Parathyroid adenoma (tissue), 2 donors: ENCODE data around the gene PDZRN3.

Experiments
- H2AFZ ChIP-seq: fragments of 300-600 bp; sonication (generic); one replicate; pipeline ENCODE4 v1.7.0; 2017; ENCODE audit warnings: antibody characterized with exemption, mild to moderate bottlenecking
- H3K27ac ChIP-seq: fragments of 300-600 bp; sonication (generic); one replicate; pipeline ENCODE4 v1.7.0; 2017
- H3K27me3 ChIP-seq: fragments of 300-600 bp; sonication (generic); one replicate; pipeline ENCODE4 v1.7.0; 2017; ENCODE audit warnings: low read length; ENCODE audit not compliant: control insufficient read depth, insufficient read depth
- H3K36me3 ChIP-seq: fragments of 300-600 bp; sonication (generic); one replicate; pipeline ENCODE4 v1.7.0; 2017; ENCODE audit warnings: low read length; ENCODE audit not compliant: control insufficient read depth, insufficient read depth
- H3K4me1 ChIP-seq: fragments of 300-600 bp; sonication (generic); one replicate; pipeline ENCODE4 v1.7.0; 2017; ENCODE audit warnings: control low read depth
- H3K4me2 ChIP-seq: fragments of 300-600 bp; sonication (generic); one replicate; pipeline ENCODE4 v1.7.0; 2017; ENCODE audit warnings: low read length
- H3K4me3 ChIP-seq: fragments of 300-600 bp; sonication (generic); one replicate; pipeline ENCODE4 v1.7.0; 2017; ENCODE audit warnings: low read depth, low read length
- H3K79me2 ChIP-seq: fragments of 300-600 bp; sonication (generic); one replicate; pipeline ENCODE4 v1.7.0; 2017; ENCODE audit warnings: control low read depth
- H3K9ac ChIP-seq: fragments of 300-600 bp; sonication (generic); one replicate; pipeline ENCODE4 v1.7.0; 2017; ENCODE audit warnings: mild to moderate bottlenecking
- H3K9me3 ChIP-seq: fragments of 300-600 bp; sonication (generic); one replicate; pipeline ENCODE4 v1.7.0; 2017; ENCODE audit warnings: low read length; ENCODE audit not compliant: control insufficient read depth
- TF ChIP-seq, protein P1 (sequence below): fragments of 300-600 bp; sonication (generic); IDR thresholded peaks from one replicate; pipeline ENCODE4 v1.7.0; 2017; ENCODE audit warnings: antibody characterized with exemption, mild to moderate bottlenecking
- donor health status: primary hyperparathyroidism.

Gene PDZRN3

DNA sequence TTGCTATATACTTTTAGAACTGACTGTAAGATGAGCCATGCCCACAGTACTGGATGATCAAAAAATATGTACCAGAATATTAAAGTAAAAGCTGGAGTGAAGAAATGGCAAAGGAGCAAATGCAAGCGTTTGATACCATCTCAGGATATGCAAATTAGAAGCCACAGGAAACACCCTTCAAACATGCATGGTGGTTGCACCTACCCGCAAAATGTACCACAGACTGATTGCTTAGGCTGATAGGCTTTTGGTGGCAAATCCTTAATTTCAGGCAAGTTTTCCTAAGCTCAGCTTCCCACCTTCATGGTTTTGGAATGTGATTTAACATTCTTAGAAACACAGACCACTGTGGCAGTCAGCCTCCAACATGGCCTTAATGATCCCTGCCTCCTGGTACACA, 149.0 kb downstream of the PDZRN3 start:
- H3K4me3 ChIP-seq, result no peak overlapping the region
- H3K27me3 ChIP-seq, result no peaks in the 10 kb centered on the region
- no peaks in the 10 kb centered on the region for H3K9me3 ChIP-seq
- no peaks in the 10 kb centered on the region for H3K36me3 ChIP-seq
- no peak overlapping the region for H3K27ac ChIP-seq
- H3K79me2 ChIP-seq, result no peaks in the 10 kb centered on the region
- no peak overlapping the region for H2AFZ ChIP-seq
- TF ChIP-seq, protein P1, sequence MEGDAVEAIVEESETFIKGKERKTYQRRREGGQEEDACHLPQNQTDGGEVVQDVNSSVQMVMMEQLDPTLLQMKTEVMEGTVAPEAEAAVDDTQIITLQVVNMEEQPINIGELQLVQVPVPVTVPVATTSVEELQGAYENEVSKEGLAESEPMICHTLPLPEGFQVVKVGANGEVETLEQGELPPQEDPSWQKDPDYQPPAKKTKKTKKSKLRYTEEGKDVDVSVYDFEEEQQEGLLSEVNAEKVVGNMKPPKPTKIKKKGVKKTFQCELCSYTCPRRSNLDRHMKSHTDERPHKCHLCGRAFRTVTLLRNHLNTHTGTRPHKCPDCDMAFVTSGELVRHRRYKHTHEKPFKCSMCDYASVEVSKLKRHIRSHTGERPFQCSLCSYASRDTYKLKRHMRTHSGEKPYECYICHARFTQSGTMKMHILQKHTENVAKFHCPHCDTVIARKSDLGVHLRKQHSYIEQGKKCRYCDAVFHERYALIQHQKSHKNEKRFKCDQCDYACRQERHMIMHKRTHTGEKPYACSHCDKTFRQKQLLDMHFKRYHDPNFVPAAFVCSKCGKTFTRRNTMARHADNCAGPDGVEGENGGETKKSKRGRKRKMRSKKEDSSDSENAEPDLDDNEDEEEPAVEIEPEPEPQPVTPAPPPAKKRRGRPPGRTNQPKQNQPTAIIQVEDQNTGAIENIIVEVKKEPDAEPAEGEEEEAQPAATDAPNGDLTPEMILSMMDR, result no peak
- no peak overlapping the region for H3K4me2 ChIP-seq
- no peaks in the 10 kb centered on the region for H3K4me1 ChIP-seq
- H3K9ac ChIP-seq, result no peak overlapping the region

DNA sequence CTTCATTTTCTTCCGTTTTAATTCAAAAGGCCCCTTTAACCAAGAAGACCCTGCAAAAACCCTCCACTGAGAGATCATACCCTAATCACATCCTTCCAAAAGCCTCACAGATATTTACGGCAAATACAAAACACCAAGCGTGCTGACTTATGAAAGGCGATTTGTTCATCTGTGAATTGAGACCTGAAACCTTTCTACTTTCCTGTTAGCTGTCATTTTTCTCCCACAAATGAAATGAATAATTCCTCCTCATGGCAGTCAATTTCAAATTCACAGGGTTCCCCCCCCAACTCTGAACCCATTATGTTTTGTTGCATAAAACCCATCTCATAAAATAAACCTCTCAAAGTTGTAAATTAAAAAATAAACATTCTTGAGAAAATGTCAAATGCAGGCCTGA, 149.6 kb downstream of the PDZRN3 start:
- no peaks in the 10 kb centered on the region for H3K4me1 ChIP-seq
- no peak overlapping the region for H2AFZ ChIP-seq
- H3K4me3 ChIP-seq, result no peak overlapping the region
- H3K79me2 ChIP-seq, result no peaks in the 10 kb centered on the region
- TF ChIP-seq, protein P1, result no peak
- no peaks in the 10 kb centered on the region for H3K27me3 ChIP-seq
- no peak overlapping the region for H3K27ac ChIP-seq
- no peak overlapping the region for H3K9ac ChIP-seq
- no peaks in the 10 kb centered on the region for H3K9me3 ChIP-seq
- no peak overlapping the region for H3K4me2 ChIP-seq
- H3K36me3 ChIP-seq, result no peaks in the 10 kb centered on the region

DNA sequence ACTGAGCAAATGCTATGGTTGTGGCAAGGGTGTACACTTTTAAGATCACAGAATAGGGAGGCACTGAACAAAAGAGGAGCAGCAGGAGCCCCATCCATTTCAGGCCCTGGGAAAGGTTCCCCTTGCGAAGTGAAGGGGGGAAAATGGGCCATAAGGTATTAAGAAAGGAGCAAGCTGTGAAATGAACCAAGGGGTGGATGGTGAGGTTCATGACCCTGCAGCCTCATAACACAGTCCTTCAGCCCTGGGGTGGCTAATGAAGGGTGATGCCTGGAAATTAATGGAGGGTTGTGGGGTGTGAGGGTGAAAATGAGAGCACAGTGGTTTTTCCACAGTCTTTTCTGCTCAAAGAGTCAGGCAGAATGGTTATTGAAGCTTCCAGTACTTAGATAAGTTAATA, 150.1 kb downstream of the PDZRN3 start:
- no peaks in the 10 kb centered on the region for H3K4me1 ChIP-seq
- no peaks in the 10 kb centered on the region for H3K9me3 ChIP-seq
- no peak overlapping the region for H3K4me3 ChIP-seq
- H3K27ac ChIP-seq, result no peak overlapping the region
- H2AFZ ChIP-seq, result no peak overlapping the region
- H3K27me3 ChIP-seq, result no peaks in the 10 kb centered on the region
- H3K9ac ChIP-seq, result no peak overlapping the region
- H3K36me3 ChIP-seq, result no peaks in the 10 kb centered on the region
- no peaks in the 10 kb centered on the region for H3K79me2 ChIP-seq
- H3K4me2 ChIP-seq, result no peak overlapping the region
- TF ChIP-seq, protein P1, result no peak

DNA sequence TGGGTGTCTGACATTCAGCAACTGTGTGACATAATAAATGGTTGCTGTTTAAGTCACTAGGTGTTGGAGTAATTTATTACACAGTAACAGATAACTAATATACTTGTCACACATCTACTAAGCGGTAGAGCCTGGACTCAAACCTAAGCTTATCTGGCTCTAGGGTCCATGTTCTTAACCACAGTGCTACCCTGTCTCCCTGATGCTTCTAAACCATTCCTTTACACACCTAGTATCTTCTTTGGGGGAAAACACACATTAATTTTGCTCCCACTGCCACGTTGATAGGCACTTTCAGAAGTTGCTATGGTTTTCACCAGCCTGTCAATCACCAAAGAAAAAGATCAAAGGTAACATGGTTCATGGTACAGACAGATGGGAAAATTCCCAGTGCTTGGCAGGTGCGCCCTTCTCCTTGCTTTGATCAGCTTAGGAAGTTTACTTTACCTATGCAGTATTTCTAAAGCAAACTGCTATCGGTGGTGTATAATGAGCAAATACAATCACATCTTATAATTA, 150.8 kb downstream of the PDZRN3 start:
- TF ChIP-seq, protein P1, result no peak
- H2AFZ ChIP-seq, result no peak overlapping the region
- no peak overlapping the region for H3K27ac ChIP-seq
- no peaks in the 10 kb centered on the region for H3K9me3 ChIP-seq
- no peak overlapping the region for H3K4me2 ChIP-seq
- no peak overlapping the region for H3K4me3 ChIP-seq
- no peaks in the 10 kb centered on the region for H3K4me1 ChIP-seq
- H3K36me3 ChIP-seq, result no peaks in the 10 kb centered on the region
- no peaks in the 10 kb centered on the region for H3K27me3 ChIP-seq
- no peaks in the 10 kb centered on the region for H3K79me2 ChIP-seq
- H3K9ac ChIP-seq, result no peak overlapping the region

DNA sequence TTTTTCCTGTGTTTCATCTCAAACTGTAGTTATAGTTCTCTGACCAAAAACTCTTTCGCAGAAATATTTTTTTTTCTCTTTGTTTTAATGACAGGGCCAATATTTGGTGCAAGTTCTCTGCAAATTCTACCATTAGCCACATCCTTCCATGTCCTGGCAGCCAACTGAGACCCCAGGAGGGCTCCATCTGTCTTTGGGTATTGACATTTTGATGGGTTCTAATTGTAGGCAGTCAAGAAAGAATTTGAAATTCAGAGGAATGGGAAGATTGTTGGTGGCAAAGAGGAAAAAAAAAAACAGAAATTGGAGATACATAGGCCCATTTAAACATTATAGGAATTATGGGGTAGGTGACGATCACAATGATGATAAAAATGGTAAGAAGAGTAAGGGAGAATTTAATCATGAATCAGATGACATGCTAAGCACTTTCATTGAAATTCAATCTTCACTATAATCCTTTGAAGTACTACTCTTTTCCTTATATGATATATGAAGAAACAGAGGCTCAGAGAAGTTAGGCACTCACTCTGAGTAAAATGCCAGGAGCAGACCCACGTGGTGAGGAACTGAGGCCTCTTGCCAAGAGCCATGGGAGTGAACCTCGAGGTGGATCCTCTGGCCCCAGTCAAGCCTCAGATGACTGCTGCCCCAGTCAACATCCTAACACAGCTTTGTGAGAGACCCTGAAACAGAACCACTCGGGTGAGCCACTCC, 151.4 kb downstream of the PDZRN3 start:
- no peaks in the 10 kb centered on the region for H3K79me2 ChIP-seq
- H3K9ac ChIP-seq, result no peak overlapping the region
- no peaks in the 10 kb centered on the region for H3K36me3 ChIP-seq
- H2AFZ ChIP-seq, result no peak overlapping the region
- TF ChIP-seq, protein P1, result no peak
- H3K4me3 ChIP-seq, result no peak overlapping the region
- H3K27me3 ChIP-seq, result no peaks in the 10 kb centered on the region
- no peak overlapping the region for H3K27ac ChIP-seq
- H3K4me2 ChIP-seq, result no peak overlapping the region
- H3K4me1 ChIP-seq, result no peaks in the 10 kb centered on the region
- no peaks in the 10 kb centered on the region for H3K9me3 ChIP-seq
